ENCODE results near the gene EPHA2. TPM values are rescaled to one million over a fixed set of nuclear protein-coding genes. Genes with fewer than 3 reads are reported as not detected.
A peak's percentile ranks its signal among the peaks of the same experiment; 100 is the strongest.

Gene EPHA2
- total and polyA plus RNA-seq, 4 donors = 2.9 to 11.1 (median 6.8) TPM

DNA sequence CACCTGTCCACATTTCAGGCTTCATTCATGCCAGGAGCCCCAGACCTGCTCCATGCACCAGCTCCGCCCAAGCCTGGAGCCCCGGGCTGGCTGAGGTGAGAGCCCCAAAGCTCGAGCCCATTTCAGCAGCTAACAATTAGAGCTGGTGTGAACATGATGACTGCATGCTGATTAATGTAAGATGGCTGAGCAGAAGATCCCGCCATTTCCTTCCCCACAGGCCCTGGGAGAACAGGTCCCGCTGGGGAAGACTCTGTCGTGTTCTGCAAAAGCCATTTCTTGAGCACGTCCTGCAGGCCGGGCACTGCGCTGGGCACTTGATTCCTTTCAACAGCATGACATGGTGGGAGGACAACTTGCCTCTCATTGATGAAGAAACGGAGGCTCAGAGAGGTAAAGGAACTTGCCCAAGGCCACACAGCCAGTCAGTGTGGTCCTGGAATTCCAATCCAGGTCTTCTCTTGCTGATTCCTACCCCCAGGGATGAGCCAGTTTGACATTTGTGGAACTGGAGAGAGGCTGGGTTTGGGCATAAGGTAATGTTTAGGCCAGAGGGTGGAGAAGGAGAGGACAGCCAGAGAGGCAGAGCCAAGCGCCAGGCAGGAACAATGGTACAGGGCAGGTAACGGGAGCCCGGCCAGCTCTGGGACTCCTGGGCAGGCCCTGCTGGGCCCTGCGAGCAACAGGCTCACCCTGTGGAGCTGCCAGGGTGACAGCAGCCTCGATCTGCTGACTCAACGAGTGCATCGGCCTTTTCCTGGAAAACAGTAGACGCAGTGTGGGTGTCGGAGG, 28.1 kb upstream of the EPHA2 start:
- no peak overlapping the region for H3K4me3 ChIP-seq (ENCODE audit: low read depth in 1 of 3, low read length in 3 of 3)
- no peak for DNase-seq (ENCODE audit: low spot score)
- peaks cover 13 to 63% (median 42%) of the 10 kb centered on the region in 4 donors for H3K4me1 ChIP-seq (ENCODE audit: control insufficient read depth in 4 of 4, insufficient read depth in 4 of 4, low read length in 3 of 4)
- H3K27ac ChIP-seq (ENCODE audit: low read depth in 1 of 2, low read length in 2 of 2) = peak overlapping the region; percentile 83 to 84
- H3K27me3 ChIP-seq (ENCODE audit: control insufficient read depth in 4 of 4, insufficient read depth in 4 of 4, low read length in 3 of 4) = no peaks in the 10 kb centered on the region
- no peaks in the 10 kb centered on the region for H3K36me3 ChIP-seq (ENCODE audit: control insufficient read depth in 4 of 4, insufficient read depth in 3 of 4, low read depth in 1 of 4, low read length in 3 of 4)
- TF ChIP-seq FOXA1 (IDR thresholded peaks at IDR 0.05) (no peak), SP1 (IDR thresholded peaks at IDR 0.05) (peak; percentile 60), GABPA (IDR thresholded peaks at IDR 0.05 in 1 of 2, conservative IDR thresholded peaks at IDR 0.05 in 1 of 2) (no peak), YY1 (IDR thresholded peaks at IDR 0.05) (peak; percentile 40), HNF4G (IDR thresholded peaks at IDR 0.05) (no peak), CTCF (IDR thresholded peaks at IDR 0.05; ENCODE audit: low read depth, low read length, missing input control) (no peak), RAD21 (IDR thresholded peaks at IDR 0.05) (peak; percentile 23 to 58), NR2F2 (IDR thresholded peaks at IDR 0.05) (no peak), EGR1 (IDR thresholded peaks at IDR 0.05; ENCODE audit: low read depth in 2 of 2) (no peak), HNF4A (conservative IDR thresholded peaks at IDR 0.05) (peak; percentile 36 to 64), TAF1 (conservative IDR thresholded peaks at IDR 0.05) (no peak), RXRA (IDR thresholded peaks at IDR 0.05) (peak; percentile 85 to 86), JUND (IDR thresholded peaks at IDR 0.05) (peak in 1 of 2 donors; percentile 22)
- TF ChIP-seq, protein P1, sequence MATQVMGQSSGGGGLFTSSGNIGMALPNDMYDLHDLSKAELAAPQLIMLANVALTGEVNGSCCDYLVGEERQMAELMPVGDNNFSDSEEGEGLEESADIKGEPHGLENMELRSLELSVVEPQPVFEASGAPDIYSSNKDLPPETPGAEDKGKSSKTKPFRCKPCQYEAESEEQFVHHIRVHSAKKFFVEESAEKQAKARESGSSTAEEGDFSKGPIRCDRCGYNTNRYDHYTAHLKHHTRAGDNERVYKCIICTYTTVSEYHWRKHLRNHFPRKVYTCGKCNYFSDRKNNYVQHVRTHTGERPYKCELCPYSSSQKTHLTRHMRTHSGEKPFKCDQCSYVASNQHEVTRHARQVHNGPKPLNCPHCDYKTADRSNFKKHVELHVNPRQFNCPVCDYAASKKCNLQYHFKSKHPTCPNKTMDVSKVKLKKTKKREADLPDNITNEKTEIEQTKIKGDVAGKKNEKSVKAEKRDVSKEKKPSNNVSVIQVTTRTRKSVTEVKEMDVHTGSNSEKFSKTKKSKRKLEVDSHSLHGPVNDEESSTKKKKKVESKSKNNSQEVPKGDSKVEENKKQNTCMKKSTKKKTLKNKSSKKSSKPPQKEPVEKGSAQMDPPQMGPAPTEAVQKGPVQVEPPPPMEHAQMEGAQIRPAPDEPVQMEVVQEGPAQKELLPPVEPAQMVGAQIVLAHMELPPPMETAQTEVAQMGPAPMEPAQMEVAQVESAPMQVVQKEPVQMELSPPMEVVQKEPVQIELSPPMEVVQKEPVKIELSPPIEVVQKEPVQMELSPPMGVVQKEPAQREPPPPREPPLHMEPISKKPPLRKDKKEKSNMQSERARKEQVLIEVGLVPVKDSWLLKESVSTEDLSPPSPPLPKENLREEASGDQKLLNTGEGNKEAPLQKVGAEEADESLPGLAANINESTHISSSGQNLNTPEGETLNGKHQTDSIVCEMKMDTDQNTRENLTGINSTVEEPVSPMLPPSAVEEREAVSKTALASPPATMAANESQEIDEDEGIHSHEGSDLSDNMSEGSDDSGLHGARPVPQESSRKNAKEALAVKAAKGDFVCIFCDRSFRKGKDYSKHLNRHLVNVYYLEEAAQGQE (IDR thresholded peaks at IDR 0.05) = no peak
- TF ChIP-seq, protein P2, sequence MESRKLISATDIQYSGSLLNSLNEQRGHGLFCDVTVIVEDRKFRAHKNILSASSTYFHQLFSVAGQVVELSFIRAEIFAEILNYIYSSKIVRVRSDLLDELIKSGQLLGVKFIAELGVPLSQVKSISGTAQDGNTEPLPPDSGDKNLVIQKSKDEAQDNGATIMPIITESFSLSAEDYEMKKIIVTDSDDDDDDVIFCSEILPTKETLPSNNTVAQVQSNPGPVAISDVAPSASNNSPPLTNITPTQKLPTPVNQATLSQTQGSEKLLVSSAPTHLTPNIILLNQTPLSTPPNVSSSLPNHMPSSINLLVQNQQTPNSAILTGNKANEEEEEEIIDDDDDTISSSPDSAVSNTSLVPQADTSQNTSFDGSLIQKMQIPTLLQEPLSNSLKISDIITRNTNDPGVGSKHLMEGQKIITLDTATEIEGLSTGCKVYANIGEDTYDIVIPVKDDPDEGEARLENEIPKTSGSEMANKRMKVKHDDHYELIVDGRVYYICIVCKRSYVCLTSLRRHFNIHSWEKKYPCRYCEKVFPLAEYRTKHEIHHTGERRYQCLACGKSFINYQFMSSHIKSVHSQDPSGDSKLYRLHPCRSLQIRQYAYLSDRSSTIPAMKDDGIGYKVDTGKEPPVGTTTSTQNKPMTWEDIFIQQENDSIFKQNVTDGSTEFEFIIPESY (IDR thresholded peaks at IDR 0.05) = no peak
- WGBS = 58% methylated on average over 19 of the region's 19 CpGs
- no peak overlapping the region for H3K9ac ChIP-seq (ENCODE audit: low read depth in 1 of 2, low read length in 2 of 2)
- no peaks in the 10 kb centered on the region for H3K9me3 ChIP-seq (ENCODE audit: control insufficient read depth in 4 of 4, low read length in 3 of 4)

DNA sequence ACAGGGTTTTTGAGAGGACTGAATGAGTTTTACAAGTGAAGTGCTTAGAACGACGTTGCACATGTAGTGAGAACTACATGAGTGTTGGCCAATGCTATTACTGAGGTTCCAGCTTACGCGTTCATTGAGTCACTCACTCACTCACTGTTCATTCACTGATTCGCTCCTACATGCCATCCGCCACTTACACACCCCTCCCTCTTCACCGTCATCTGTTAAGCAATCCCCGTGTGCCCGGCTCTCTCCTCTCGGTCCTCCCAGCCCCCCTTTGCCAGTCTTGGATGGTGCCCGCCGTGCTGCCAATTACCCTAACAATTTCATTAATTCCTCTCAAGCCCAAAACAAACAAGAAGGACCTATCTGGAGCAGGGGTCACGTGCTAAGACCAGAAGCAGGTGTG, 27.3 kb upstream of the EPHA2 start:
- peaks cover 15 to 68% (median 44%) of the 10 kb centered on the region in 4 donors for H3K4me1 ChIP-seq (ENCODE audit: control insufficient read depth in 4 of 4, insufficient read depth in 4 of 4, low read length in 3 of 4)
- no peak for DNase-seq (ENCODE audit: low spot score)
- 26% methylated on average over 13 of the region's 13 CpGs for WGBS

More for the DNA sequence above, 27.3 kb upstream of the EPHA2 start:
- H3K9me3 ChIP-seq (ENCODE audit: control insufficient read depth in 4 of 4, low read length in 3 of 4) = no peaks in the 10 kb centered on the region
- no peaks in the 10 kb centered on the region for H3K27me3 ChIP-seq (ENCODE audit: control insufficient read depth in 4 of 4, insufficient read depth in 4 of 4, low read length in 3 of 4)
- TF ChIP-seq RXRA (IDR thresholded peaks at IDR 0.05) (peak; percentile 18 to 64), SP1 (IDR thresholded peaks at IDR 0.05) (peak; percentile 46), HNF4A (conservative IDR thresholded peaks at IDR 0.05) (peak; percentile 15 to 42), RAD21 (IDR thresholded peaks at IDR 0.05) (peak in 1 of 2 donors; percentile 17), FOXA1 (IDR thresholded peaks at IDR 0.05) (no peak)
- H3K4me3 ChIP-seq (ENCODE audit: low read depth in 1 of 3, low read length in 3 of 3) = no peak overlapping the region
- H3K36me3 ChIP-seq (ENCODE audit: control insufficient read depth in 4 of 4, insufficient read depth in 3 of 4, low read depth in 1 of 4, low read length in 3 of 4) = no peaks in the 10 kb centered on the region
- peak overlapping the region; percentile 83 to 84 for H3K27ac ChIP-seq (ENCODE audit: low read depth in 1 of 2, low read length in 2 of 2)
- H3K9ac ChIP-seq (ENCODE audit: low read depth in 1 of 2, low read length in 2 of 2) = no peak overlapping the region

Measured in liver (tissue), 9 donors.